Endodermal cell (in vitro differentiated cells): ENCODE results near the gene REEP2. TPM values are rescaled to one million over a fixed set of nuclear protein-coding genes. Genes with fewer than 3 reads are reported as not detected.

Experiments
- DNase-seq: peaks from one replicate; pipeline ENCODE4 v3.0.0-alpha.2; 2017
- H3K27ac ChIP-seq: 2 replicates; pipeline ENCODE4 v1.5.1; 2013; ENCODE audit warnings: mild to moderate bottlenecking, low read depth, low read length, moderate library complexity
- H3K27me3 ChIP-seq: 2 replicates; pipeline ENCODE4 v1.6.1; 2013; ENCODE audit warnings: mild to moderate bottlenecking, low read length, moderate library complexity; ENCODE audit not compliant: insufficient read depth, control insufficient read depth, poor library complexity, severe bottlenecking
- H3K36me3 ChIP-seq: 2 replicates; pipeline ENCODE4 v1.7.0; 2013; ENCODE audit warnings: mild to moderate bottlenecking, low read length, moderate library complexity; ENCODE audit not compliant: control insufficient read depth, insufficient read depth
- H3K4me1 ChIP-seq: one replicate; pipeline ENCODE4 v1.7.0; 2013; ENCODE audit warnings: low read length; ENCODE audit not compliant: control insufficient read depth, insufficient read depth
- H3K4me3 ChIP-seq: 2 replicates; pipeline ENCODE4 v1.5.1; 2013; ENCODE audit warnings: mild to moderate bottlenecking, low read length, moderate library complexity
- H3K9ac ChIP-seq: 2 replicates; pipeline ENCODE4 v1.6.1; 2013; ENCODE audit warnings: mild to moderate bottlenecking, low read length, moderate library complexity; ENCODE audit not compliant: poor library complexity, severe bottlenecking; ENCODE audit errors: extremely low read depth
- H3K9me3 ChIP-seq: 2 replicates; pipeline ENCODE4 v1.6.1; 2013; ENCODE audit warnings: mild to moderate bottlenecking, low read length, moderate library complexity; ENCODE audit not compliant: control insufficient read depth
- H3K27ac Mint-ChIP-seq: 2 replicates; pipeline ENCODE4 v1.8.0; 2020; ENCODE audit warnings: mixed read lengths
- H3K27me3 Mint-ChIP-seq: 2 replicates; pipeline ENCODE4 v1.8.0; 2021; ENCODE audit warnings: mild to moderate bottlenecking, mixed read lengths; ENCODE audit not compliant: insufficient read depth
- H3K36me3 Mint-ChIP-seq: 2 replicates; pipeline ENCODE4 v1.8.0; 2020; ENCODE audit warnings: low read depth, mixed read lengths
- H3K4me1 Mint-ChIP-seq: 2 replicates; pipeline ENCODE4 v1.8.0; 2020; ENCODE audit warnings: mixed read lengths
- H3K4me3 Mint-ChIP-seq: 2 replicates; pipeline ENCODE4 v1.8.0; 2020; ENCODE audit warnings: mild to moderate bottlenecking, moderate library complexity, mixed read lengths
- H3K9me3 Mint-ChIP-seq: 2 replicates; pipeline ENCODE4 v1.8.0; 2020; ENCODE audit warnings: mild to moderate bottlenecking, mixed read lengths
- CTCF ChIP-seq: fragments of 200-600 bp; sonication (generic); conservative IDR thresholded peaks from 2 replicates; pipeline ENCODE4 v1.5.0; 2021; ENCODE audit warnings: antibody characterized with exemption, mild to moderate bottlenecking
- WGBS, 2 experiments: methylation state at CpG; one replicate each; pipeline versions ENCODE4 v1.1.5 to v1.1.7; 2013; ENCODE audit warnings: missing lambda C conversion rate in 2 of 2, mixed read lengths in 1 of 2; ENCODE audit not compliant: insufficient coverage in 1 of 2, insufficient read length in 1 of 2; 5-methylcytosine and 5-hydroxymethylcytosine counted together
- total RNA-seq, 2 donors: library from RNA; stranded (reverse); fragmentation: NEBNext Ultra II Directional in 1 of 2; extraction: Animal tissue kit (Norgen Biotek cat#: 25700) in 1 of 2; gene quantifications; 2 replicates in 1 of 2; 3 replicates in 1 of 2; pipeline ENCODE4 v1.2.1, GENCODE V29; 2021

The REEP2 gene
- total RNA-seq, 2 donors from 2014 or later, result 17.7 to 26.9 TPM

DNA sequence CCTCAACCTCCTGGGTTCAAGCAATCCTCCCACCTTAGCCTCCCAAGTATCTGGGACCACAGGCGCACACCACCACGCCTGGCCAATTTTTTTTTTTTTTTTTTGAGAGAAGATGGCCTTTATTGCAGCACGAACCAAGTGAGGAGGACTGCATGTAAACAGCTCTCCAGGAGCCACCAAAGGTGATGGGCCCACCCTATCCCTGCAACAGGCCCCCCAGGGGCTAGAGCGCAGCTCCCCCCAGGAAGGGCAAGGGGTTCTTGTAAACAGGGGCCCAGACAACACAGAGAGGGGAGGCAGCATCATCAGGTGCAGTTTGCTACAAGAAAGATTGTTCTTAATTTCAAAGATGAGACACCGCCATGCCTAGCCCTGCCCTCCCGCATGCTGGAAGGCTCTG is 13.9 kb downstream of the REEP2 start:
- no peaks in the 10 kb centered on the region for H3K9me3 ChIP-seq
- Mint-ChIP-seq H3K27me3 (peaks cover 14% of the 10 kb centered on the region), H3K4me1 (peaks cover 19% of the 10 kb centered on the region), H3K36me3 (no peaks in the 10 kb centered on the region), H3K4me3 (no peak overlapping the region), H3K27ac (no peak overlapping the region), H3K9me3 (no peaks in the 10 kb centered on the region)
- H3K27me3 ChIP-seq, result no peaks in the 10 kb centered on the region
- no peak overlapping the region for H3K27ac ChIP-seq
- no peak for TF ChIP-seq CTCF
- no peaks in the 10 kb centered on the region for H3K36me3 ChIP-seq
- no peaks in the 10 kb centered on the region for H3K4me1 ChIP-seq
- H3K9ac ChIP-seq, result no peak overlapping the region
- H3K4me3 ChIP-seq, result no peak overlapping the region
- 93% methylated on average over 6 of the region's 6 CpGs; no CpG with 5 or more reads in 1 of the 2 experiments for WGBS, 2 experiments
- no peak for DNase-seq

- H3K27ac ChIP-seq, result no peak overlapping the region
- no peaks in the 10 kb centered on the region for H3K27me3 ChIP-seq
- TF ChIP-seq CTCF, result no peak
- H3K4me3 ChIP-seq, result no peak overlapping the region
- no peak for DNase-seq
- Mint-ChIP-seq H3K27ac (no peak overlapping the region), H3K36me3 (no peaks in the 10 kb centered on the region), H3K4me1 (peaks cover 19% of the 10 kb centered on the region), H3K27me3 (peaks cover 10% of the 10 kb centered on the region), H3K4me3 (no peak overlapping the region), H3K9me3 (no peaks in the 10 kb centered on the region)
- no peaks in the 10 kb centered on the region for H3K4me1 ChIP-seq
- no peak overlapping the region for H3K9ac ChIP-seq
- H3K36me3 ChIP-seq, result no peaks in the 10 kb centered on the region
- no peaks in the 10 kb centered on the region for H3K9me3 ChIP-seq
- 93 to 98% methylated on average over 9 to 13 of the region's 13 CpGs for WGBS, 2 experiments
Observed at GRCh38 chr5:138453590-138453989, 14.7 kb downstream of the REEP2 start.

GRCh38 chr5:138454121-138454520 is 15.3 kb downstream of the REEP2 start:
- Histone ChIP-seq H3K9me3 (no peaks in the 10 kb centered on the region), H3K9ac (no peak overlapping the region), H3K36me3 (no peaks in the 10 kb centered on the region), H3K27me3 (no peaks in the 10 kb centered on the region), H3K4me1 (no peaks in the 10 kb centered on the region), H3K27ac (no peak overlapping the region), H3K4me3 (no peak overlapping the region)
- TF ChIP-seq CTCF, result no peak
- H3K9me3 Mint-ChIP-seq, result no peaks in the 10 kb centered on the region
- H3K4me1 Mint-ChIP-seq, result peaks cover 13% of the 10 kb centered on the region
- no peak overlapping the region for H3K27ac Mint-ChIP-seq
- peaks cover 9% of the 10 kb centered on the region for H3K27me3 Mint-ChIP-seq
- 79 to 89% methylated on average over 7 to 8 of the region's 8 CpGs for WGBS, 2 experiments
- no peak overlapping the region for H3K4me3 Mint-ChIP-seq
- no peak for DNase-seq
- H3K36me3 Mint-ChIP-seq, result no peaks in the 10 kb centered on the region
